ENCODE measurements around the gene CENPI.
"Not testable (repeated sequence)": the region's sequence is repeated elsewhere in the genome, so short reads cannot be mapped to it uniquely, and the experiment has no call there.

The CENPI gene, protein sequence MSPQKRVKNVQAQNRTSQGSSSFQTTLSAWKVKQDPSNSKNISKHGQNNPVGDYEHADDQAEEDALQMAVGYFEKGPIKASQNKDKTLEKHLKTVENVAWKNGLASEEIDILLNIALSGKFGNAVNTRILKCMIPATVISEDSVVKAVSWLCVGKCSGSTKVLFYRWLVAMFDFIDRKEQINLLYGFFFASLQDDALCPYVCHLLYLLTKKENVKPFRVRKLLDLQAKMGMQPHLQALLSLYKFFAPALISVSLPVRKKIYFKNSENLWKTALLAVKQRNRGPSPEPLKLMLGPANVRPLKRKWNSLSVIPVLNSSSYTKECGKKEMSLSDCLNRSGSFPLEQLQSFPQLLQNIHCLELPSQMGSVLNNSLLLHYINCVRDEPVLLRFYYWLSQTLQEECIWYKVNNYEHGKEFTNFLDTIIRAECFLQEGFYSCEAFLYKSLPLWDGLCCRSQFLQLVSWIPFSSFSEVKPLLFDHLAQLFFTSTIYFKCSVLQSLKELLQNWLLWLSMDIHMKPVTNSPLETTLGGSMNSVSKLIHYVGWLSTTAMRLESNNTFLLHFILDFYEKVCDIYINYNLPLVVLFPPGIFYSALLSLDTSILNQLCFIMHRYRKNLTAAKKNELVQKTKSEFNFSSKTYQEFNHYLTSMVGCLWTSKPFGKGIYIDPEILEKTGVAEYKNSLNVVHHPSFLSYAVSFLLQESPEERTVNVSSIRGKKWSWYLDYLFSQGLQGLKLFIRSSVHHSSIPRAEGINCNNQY

GRCh38 chrX:101097546-101098453 lies at the start of gene CENPI:
CENPI (plus strand) TSS chrX:101098204; CDS start chrX:101101071, 2,867 bp downstream.
- WGBS (ENCODE audit: insufficient coverage, insufficient read length) = no CpG with 5 or more reads among the region's 48 CpGs
- Histone ChIP-seq H3K27me3 (ENCODE audit: control insufficient read depth, insufficient read depth, low read length) (no peaks in the 10 kb centered on the region), H3K36me3 (ENCODE audit: control insufficient read depth, insufficient read depth, low read length) (no peaks in the 10 kb centered on the region), H3K9me3 (ENCODE audit: control insufficient read depth, insufficient read depth, low read length) (no peaks in the 10 kb centered on the region), H3K27ac (ENCODE audit: low read length) (no peak within 1 kb of the TSS), H3K4me1 (ENCODE audit: control insufficient read depth, insufficient read depth, low read length) (no peaks in the 10 kb centered on the region), H3K4me3 (ENCODE audit: low read length) (peak within 1 kb of the TSS; percentile 68; the same call in 1 of the 2 replicates)
- DNase-seq (ENCODE audit: low read depth, low spot score) = peak; percentile 47

DNA sequence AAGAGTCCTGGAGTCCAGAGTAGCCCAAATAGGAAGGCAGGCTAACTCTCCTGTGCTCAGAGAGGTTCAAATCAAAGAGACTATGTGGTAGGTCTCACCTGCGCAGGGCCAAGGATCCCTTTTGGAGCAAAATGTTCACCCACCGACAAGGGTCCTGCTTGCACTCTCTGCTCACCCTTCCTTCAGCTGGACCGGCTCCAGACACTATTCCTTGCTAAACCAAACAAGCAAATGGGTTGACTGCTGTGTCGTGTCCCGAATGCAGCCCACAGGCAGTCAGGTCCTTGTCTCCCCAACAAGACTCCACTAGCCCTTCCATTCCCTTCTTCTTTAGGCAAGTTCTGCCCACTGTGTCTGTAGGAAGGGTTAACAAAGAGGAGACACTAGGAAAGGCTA lies 46.9 kb upstream of the CENPI start:
- no peaks in the 10 kb centered on the region for H3K4me1 ChIP-seq (ENCODE audit: control insufficient read depth, insufficient read depth, low read length)
- no peaks in the 10 kb centered on the region for H3K9me3 ChIP-seq (ENCODE audit: control insufficient read depth, insufficient read depth, low read length)
- no peaks in the 10 kb centered on the region for H3K27me3 ChIP-seq (ENCODE audit: control insufficient read depth, insufficient read depth, low read length)
- no peak for DNase-seq (ENCODE audit: low read depth, low spot score)
- H3K36me3 ChIP-seq (ENCODE audit: control insufficient read depth, insufficient read depth, low read length) = no peaks in the 10 kb centered on the region
- no peak overlapping the region for H3K27ac ChIP-seq (ENCODE audit: low read length)
- peak overlapping the region; percentile 54; the same call in 1 of the 2 replicates for H3K4me3 ChIP-seq (ENCODE audit: low read length)
- WGBS (ENCODE audit: insufficient coverage, insufficient read length) = no CpG with 5 or more reads among the region's 5 CpGs

GRCh38 chrX:101051549-101052302 lies 46.3 kb upstream of the CENPI start, which contains the start of gene TRMT2B:
TRMT2B (minus strand) TSS chrX:101052111; CDS start chrX:101042289, 9,822 bp downstream.
- WGBS (ENCODE audit: insufficient coverage, insufficient read length) = no CpG with 5 or more reads among the region's 43 CpGs
- H3K9me3 ChIP-seq (ENCODE audit: control insufficient read depth, insufficient read depth, low read length) = no peaks in the 10 kb centered on the region
- H3K4me3 ChIP-seq (ENCODE audit: low read length) = peak within 1 kb of the TSS; percentile 54; the same call in 1 of the 2 replicates
- no peaks in the 10 kb centered on the region for H3K36me3 ChIP-seq (ENCODE audit: control insufficient read depth, insufficient read depth, low read length)
- no peaks in the 10 kb centered on the region for H3K27me3 ChIP-seq (ENCODE audit: control insufficient read depth, insufficient read depth, low read length)
- H3K27ac ChIP-seq (ENCODE audit: low read length) = no peak within 1 kb of the TSS
- no peaks in the 10 kb centered on the region for H3K4me1 ChIP-seq (ENCODE audit: control insufficient read depth, insufficient read depth, low read length)
- DNase-seq (ENCODE audit: low read depth, low spot score) = no peak

- not testable (repeated sequence) for H3K4me1 ChIP-seq (ENCODE audit: control insufficient read depth, insufficient read depth, low read length); H3K36me3 ChIP-seq (ENCODE audit: control insufficient read depth, insufficient read depth, low read length); DNase-seq (ENCODE audit: low read depth, low spot score); H3K9me3 ChIP-seq (ENCODE audit: control insufficient read depth, insufficient read depth, low read length); H3K27ac ChIP-seq (ENCODE audit: low read length); H3K4me3 ChIP-seq (ENCODE audit: low read length); H3K27me3 ChIP-seq (ENCODE audit: control insufficient read depth, insufficient read depth, low read length)
- no CpG with 5 or more reads among the region's 4 CpGs for WGBS (ENCODE audit: insufficient coverage, insufficient read length)
Observed at GRCh38 chrX:101056551-101056950, 41.5 kb upstream of the CENPI start.

DNA sequence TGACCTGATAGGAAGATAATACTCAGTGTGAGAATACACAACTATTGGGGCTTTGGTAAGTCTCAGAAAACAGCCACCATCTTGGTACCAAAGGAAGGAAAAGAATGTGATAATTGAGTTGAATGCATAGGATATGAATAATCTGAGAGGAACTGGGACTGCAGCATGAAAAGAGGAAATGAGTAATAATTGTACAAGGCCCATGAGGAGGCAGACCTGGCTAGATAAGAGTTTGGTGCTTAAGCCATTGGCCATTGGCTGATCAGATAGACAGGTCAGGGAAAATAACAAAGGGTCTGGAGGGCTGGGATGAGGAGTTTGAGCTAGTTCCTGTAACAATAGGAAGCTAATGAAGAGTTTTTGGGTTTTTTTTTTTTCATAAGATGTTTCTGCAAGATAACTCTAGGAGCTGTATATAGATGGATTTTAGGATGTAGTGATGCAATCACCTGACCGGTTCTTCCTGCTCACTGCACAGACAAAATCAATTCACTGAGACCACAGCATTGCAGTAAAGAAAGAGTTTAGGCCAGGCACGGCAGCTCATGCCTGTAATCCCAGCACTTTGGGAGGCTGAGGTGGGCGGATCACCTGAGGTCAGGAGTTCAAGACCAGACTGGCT lies 40.8 kb upstream of the CENPI start:
- Histone ChIP-seq H3K27ac (ENCODE audit: low read length) (no peak overlapping the region), H3K4me3 (ENCODE audit: low read length) (no peak overlapping the region), H3K9me3 (ENCODE audit: control insufficient read depth, insufficient read depth, low read length) (no peaks in the 10 kb centered on the region), H3K4me1 (ENCODE audit: control insufficient read depth, insufficient read depth, low read length) (no peaks in the 10 kb centered on the region), H3K36me3 (ENCODE audit: control insufficient read depth, insufficient read depth, low read length) (no peaks in the 10 kb centered on the region), H3K27me3 (ENCODE audit: control insufficient read depth, insufficient read depth, low read length) (no peaks in the 10 kb centered on the region)
- WGBS (ENCODE audit: insufficient coverage, insufficient read length) = no CpG with 5 or more reads among the region's 3 CpGs
- DNase-seq (ENCODE audit: low read depth, low spot score) = no peak

- H3K36me3 ChIP-seq (ENCODE audit: control insufficient read depth, insufficient read depth, low read length) = no peaks in the 10 kb centered on the region
- H3K4me3 ChIP-seq (ENCODE audit: low read length) = no peak overlapping the region
- no peak for DNase-seq (ENCODE audit: low read depth, low spot score)
- no peaks in the 10 kb centered on the region for H3K9me3 ChIP-seq (ENCODE audit: control insufficient read depth, insufficient read depth, low read length)
- H3K4me1 ChIP-seq (ENCODE audit: control insufficient read depth, insufficient read depth, low read length) = no peaks in the 10 kb centered on the region
- no peak overlapping the region for H3K27ac ChIP-seq (ENCODE audit: low read length)
- no peaks in the 10 kb centered on the region for H3K27me3 ChIP-seq (ENCODE audit: control insufficient read depth, insufficient read depth, low read length)
Observed at GRCh38 chrX:101062176-101062575, 35.8 kb upstream of the CENPI start.

GRCh38 chrX:101071582-101071981 lies 26.4 kb upstream of the CENPI start:
- no peak overlapping the region for H3K4me3 ChIP-seq (ENCODE audit: low read length)
- no peaks in the 10 kb centered on the region for H3K9me3 ChIP-seq (ENCODE audit: control insufficient read depth, insufficient read depth, low read length)
- no peak for DNase-seq (ENCODE audit: low read depth, low spot score)
- no peaks in the 10 kb centered on the region for H3K4me1 ChIP-seq (ENCODE audit: control insufficient read depth, insufficient read depth, low read length)
- H3K27ac ChIP-seq (ENCODE audit: low read length) = no peak overlapping the region
- no peaks in the 10 kb centered on the region for H3K27me3 ChIP-seq (ENCODE audit: control insufficient read depth, insufficient read depth, low read length)
- H3K36me3 ChIP-seq (ENCODE audit: control insufficient read depth, insufficient read depth, low read length) = no peaks in the 10 kb centered on the region
- WGBS (ENCODE audit: insufficient coverage, insufficient read length) = no CpG with 5 or more reads among the region's 3 CpGs

- Histone ChIP-seq H3K27ac (ENCODE audit: low read length) (no peak within 1 kb of the TSS), H3K4me1 (ENCODE audit: control insufficient read depth, insufficient read depth, low read length) (no peaks in the 10 kb centered on the region), H3K36me3 (ENCODE audit: control insufficient read depth, insufficient read depth, low read length) (no peaks in the 10 kb centered on the region), H3K4me3 (ENCODE audit: low read length) (peak within 1 kb of the TSS; percentile 87; the same call in 1 of the 2 replicates), H3K27me3 (ENCODE audit: control insufficient read depth, insufficient read depth, low read length) (no peaks in the 10 kb centered on the region), H3K9me3 (ENCODE audit: control insufficient read depth, insufficient read depth, low read length) (no peaks in the 10 kb centered on the region)
- no CpG with 5 or more reads among the region's 23 CpGs for WGBS (ENCODE audit: insufficient coverage, insufficient read length)
- DNase-seq (ENCODE audit: low read depth, low spot score) = no peak
Observed at GRCh38 chrX:101078716-101079598, 19.0 kb upstream of the CENPI start, which contains the start of gene TMEM35A. TMEM35A (plus strand) TSS chrX:101078879; CDS start chrX:101079003, 124 bp downstream.
